ENCODE data around the gene DDTL.
"Not testable (repeated sequence)": the region's sequence is repeated elsewhere in the genome, so short reads cannot be mapped to it uniquely, and the experiment has no call there.

DNA sequence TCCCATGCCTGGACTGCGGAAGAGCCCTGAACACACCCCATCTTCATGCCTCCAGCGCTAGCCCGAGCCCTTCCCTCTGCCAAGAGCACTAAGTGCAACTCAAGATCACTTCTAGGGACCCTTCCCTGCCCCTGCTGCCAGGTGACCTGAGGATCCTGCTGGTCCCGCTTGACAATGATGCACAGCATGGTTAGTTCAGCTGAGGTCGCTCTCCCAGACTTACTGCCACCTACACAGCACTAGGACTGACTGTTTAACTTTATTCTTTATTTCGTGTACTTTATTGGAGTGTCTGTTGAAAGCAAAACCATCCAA is 11.7 kb upstream of the DDTL start:
- TF ChIP-seq, protein P1, sequence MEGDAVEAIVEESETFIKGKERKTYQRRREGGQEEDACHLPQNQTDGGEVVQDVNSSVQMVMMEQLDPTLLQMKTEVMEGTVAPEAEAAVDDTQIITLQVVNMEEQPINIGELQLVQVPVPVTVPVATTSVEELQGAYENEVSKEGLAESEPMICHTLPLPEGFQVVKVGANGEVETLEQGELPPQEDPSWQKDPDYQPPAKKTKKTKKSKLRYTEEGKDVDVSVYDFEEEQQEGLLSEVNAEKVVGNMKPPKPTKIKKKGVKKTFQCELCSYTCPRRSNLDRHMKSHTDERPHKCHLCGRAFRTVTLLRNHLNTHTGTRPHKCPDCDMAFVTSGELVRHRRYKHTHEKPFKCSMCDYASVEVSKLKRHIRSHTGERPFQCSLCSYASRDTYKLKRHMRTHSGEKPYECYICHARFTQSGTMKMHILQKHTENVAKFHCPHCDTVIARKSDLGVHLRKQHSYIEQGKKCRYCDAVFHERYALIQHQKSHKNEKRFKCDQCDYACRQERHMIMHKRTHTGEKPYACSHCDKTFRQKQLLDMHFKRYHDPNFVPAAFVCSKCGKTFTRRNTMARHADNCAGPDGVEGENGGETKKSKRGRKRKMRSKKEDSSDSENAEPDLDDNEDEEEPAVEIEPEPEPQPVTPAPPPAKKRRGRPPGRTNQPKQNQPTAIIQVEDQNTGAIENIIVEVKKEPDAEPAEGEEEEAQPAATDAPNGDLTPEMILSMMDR (IDR thresholded peaks at IDR 0.05; ENCODE audit: insufficient read depth, low read length, poor library complexity, severe bottlenecking): not testable (repeated sequence)
- TF ChIP-seq EZH2phosphoT487 (conservative IDR thresholded peaks at IDR 0.05; ENCODE audit: low read length): not testable (repeated sequence)

Measured in SU-DHL-6 (cell line).